ENCODE measurements around the gene C5orf46. TPM values are rescaled to one million over a fixed set of nuclear protein-coding genes. Genes with fewer than 3 reads are reported as not detected.

Gene C5orf46
- total and polyA plus RNA-seq, 9 donors: not detected

DNA sequence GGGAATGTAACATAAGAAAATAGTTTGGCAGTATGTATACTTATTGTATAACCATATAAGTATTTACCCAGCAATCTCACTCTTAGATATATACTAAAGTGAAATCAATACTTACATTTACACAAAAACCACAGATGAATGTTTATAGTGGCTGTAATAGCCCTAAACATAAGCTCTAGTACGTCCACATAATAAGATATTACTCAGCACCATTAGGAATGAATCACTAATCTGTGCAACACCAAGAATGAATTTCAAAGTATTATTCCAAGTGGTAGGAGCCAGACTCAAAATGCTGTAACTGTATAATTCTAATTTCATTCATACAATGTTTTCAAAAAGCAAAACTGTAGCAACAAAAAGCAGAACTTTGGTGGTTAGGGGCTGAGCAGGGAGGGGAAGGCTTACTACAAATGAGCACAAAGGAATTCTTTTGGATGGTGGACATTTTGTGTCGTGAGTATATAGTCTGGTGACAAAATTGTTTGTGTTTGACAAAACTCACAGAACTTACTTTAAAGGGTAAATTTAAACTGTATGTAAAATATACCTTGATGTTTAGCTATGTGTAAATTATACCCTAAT, 11.9 kb upstream of the C5orf46 start:
- Histone ChIP-seq H3K4me3 (no peak overlapping the region), H3K27ac (no peak overlapping the region), H3K27me3 (no peaks in the 10 kb centered on the region), H3K36me3 (no peaks in the 10 kb centered on the region), H3K9me3 (no peaks in the 10 kb centered on the region), H3K4me1 (ENCODE audit: insufficient read depth) (no peaks in the 10 kb centered on the region)
- intact Hi-C loops (cut with DNase I): no loop called here
- DNase-seq: no peak
- TF ChIP-seq, protein P1, sequence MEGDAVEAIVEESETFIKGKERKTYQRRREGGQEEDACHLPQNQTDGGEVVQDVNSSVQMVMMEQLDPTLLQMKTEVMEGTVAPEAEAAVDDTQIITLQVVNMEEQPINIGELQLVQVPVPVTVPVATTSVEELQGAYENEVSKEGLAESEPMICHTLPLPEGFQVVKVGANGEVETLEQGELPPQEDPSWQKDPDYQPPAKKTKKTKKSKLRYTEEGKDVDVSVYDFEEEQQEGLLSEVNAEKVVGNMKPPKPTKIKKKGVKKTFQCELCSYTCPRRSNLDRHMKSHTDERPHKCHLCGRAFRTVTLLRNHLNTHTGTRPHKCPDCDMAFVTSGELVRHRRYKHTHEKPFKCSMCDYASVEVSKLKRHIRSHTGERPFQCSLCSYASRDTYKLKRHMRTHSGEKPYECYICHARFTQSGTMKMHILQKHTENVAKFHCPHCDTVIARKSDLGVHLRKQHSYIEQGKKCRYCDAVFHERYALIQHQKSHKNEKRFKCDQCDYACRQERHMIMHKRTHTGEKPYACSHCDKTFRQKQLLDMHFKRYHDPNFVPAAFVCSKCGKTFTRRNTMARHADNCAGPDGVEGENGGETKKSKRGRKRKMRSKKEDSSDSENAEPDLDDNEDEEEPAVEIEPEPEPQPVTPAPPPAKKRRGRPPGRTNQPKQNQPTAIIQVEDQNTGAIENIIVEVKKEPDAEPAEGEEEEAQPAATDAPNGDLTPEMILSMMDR (IDR thresholded peaks at IDR 0.05): no peak
- TF ChIP-seq EP300 (IDR thresholded peaks at IDR 0.05) (no peak), POLR2A (IDR thresholded peaks at IDR 0.05) (no peak)
- WGBS, 3 donors: 40 to 59% (median 55%) methylated on average over 2 of the region's 2 CpGs

DNA sequence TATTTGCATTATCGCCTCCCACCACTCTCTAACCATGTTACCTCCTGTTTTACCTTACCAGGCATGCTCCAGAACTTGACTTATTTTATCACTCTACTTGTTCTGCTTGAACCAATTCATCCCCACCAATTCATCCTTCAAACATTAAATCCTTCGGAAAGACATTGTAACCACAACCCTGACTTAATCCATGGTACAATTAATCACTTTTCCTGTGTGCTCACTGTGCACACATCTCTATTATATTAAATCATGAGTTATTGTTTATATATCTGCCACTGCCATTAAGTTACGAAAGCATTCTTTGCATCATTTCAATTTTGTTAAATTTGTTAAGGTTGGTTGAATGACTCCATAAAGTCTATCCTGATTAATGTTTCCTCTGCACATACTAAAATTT, 7.4 kb upstream of the C5orf46 start:
- WGBS, 3 donors: 85 to 88% (median 87%) methylated on average over 3 of the region's 3 CpGs
- DNase-seq: no peak
- TF ChIP-seq EP300 (IDR thresholded peaks at IDR 0.05) (no peak), POLR2A (IDR thresholded peaks at IDR 0.05) (no peak)
- TF ChIP-seq, protein P1 (IDR thresholded peaks at IDR 0.05): no peak
- H3K9me3 ChIP-seq: no peaks in the 10 kb centered on the region
- H3K4me3 ChIP-seq: no peak overlapping the region
- H3K27me3 ChIP-seq: no peaks in the 10 kb centered on the region
- no peaks in the 10 kb centered on the region for H3K36me3 ChIP-seq
- intact Hi-C loops (cut with DNase I): no loop called here
- no peaks in the 10 kb centered on the region for H3K4me1 ChIP-seq (ENCODE audit: insufficient read depth)
- no peak overlapping the region for H3K27ac ChIP-seq

DNA sequence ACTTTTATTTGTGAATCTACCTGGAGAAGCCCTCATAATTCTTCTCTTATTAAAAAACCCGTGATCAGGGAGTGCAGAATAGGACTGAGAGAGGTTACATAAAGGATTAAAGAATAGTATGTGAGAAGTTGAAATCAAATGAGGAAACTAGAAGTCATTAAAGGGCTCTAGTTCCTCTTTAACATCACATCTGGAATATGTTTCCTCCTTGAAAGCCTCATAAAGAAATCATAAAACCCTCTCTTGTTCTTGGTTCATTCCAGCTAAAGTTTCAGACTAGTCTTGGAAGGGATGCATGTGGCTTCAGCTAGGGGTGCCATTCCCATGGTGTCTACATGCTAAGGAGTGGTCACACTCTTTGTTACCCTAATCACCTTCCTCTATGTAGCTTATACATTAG, 5.7 kb upstream of the C5orf46 start:
- no peaks in the 10 kb centered on the region for H3K4me1 ChIP-seq (ENCODE audit: insufficient read depth)

DNA sequence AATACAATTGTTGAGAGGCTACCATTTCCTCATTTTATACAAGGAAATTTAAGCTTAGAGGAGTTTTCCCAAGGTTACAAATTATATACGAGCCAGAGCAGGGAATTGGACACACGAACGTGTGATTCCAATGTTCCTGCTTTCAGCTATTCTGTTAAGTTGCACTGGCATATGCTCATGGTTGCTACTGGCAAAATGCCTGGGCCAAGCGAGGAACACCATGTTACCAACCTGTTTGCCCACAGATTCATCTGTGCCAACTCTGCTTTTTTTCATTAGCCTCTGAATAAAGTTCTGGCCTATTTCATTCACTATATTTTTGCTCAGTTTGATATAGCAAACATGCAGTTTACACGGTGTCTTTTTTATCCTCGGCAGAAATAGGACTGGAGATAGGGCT, 5.1 kb upstream of the C5orf46 start:
- no peak for DNase-seq
- Histone ChIP-seq H3K27me3 (no peaks in the 10 kb centered on the region), H3K4me3 (no peak overlapping the region), H3K27ac (no peak overlapping the region), H3K36me3 (no peaks in the 10 kb centered on the region), H3K9me3 (no peaks in the 10 kb centered on the region), H3K4me1 (ENCODE audit: insufficient read depth) (no peaks in the 10 kb centered on the region)
- 73 to 79% (median 74%) methylated on average over 6 of the region's 6 CpGs for WGBS, 3 donors
- TF ChIP-seq EP300 (IDR thresholded peaks at IDR 0.05): no peak
- TF ChIP-seq, protein P1 (IDR thresholded peaks at IDR 0.05): no peak
- intact Hi-C loops (cut with DNase I): no loop called here

More for the DNA sequence above, 5.7 kb upstream of the C5orf46 start:
- H3K4me3 ChIP-seq: no peak overlapping the region
- intact Hi-C loops (cut with DNase I): no loop called here
- H3K9me3 ChIP-seq: no peaks in the 10 kb centered on the region
- WGBS, 3 donors: 51 to 57% (median 54%) methylated on average over 1 of the region's 1 CpG
- no peaks in the 10 kb centered on the region for H3K27me3 ChIP-seq
- no peak for DNase-seq
- TF ChIP-seq POLR2A (IDR thresholded peaks at IDR 0.05): no peak
- no peak for TF ChIP-seq EP300 (IDR thresholded peaks at IDR 0.05)
- TF ChIP-seq, protein P1 (IDR thresholded peaks at IDR 0.05): no peak
- H3K36me3 ChIP-seq: no peaks in the 10 kb centered on the region
- H3K27ac ChIP-seq: no peak overlapping the region
